HEK293 (cell line): ENCODE results near the gene MTFMT.

Experiments
- CTCF ChIA-PET: fragments of 350-600 bp; formaldehyde crosslinking; extraction: SDS; loops from one replicate; lab custom pipeline; 2021; ENCODE audit warnings: antibody characterized with exemption; lab: Yijun Ruan, JAX
- POLR2A ChIA-PET: fragments of 300-600 bp; formaldehyde crosslinking; extraction: SDS; loops from one replicate; lab custom pipeline; 2020; ENCODE audit warnings: antibody characterized with exemption, inconsistent platforms; lab: Yijun Ruan, JAX
- H3K27ac ChIP-seq: fragments of 200-500 bp; sonication (Bioruptor generic); 2 replicates; pipeline ENCODE4 v1.5.1; 2014; ENCODE audit warnings: low read depth, low read length, control low read depth, inconsistent platforms; ENCODE audit errors: extremely low read depth
- H3K36me3 ChIP-seq, 2 experiments: fragments of 200-500 bp in 1 of 2; sonication (Bioruptor generic) in 1 of 2; 1 replicate in 1 of 2; 2 replicates in 1 of 2; pipeline ENCODE4 v1.5.1; 2014 to 2017; ENCODE audit warnings: inconsistent platforms in 2 of 2, low read length in 2 of 2; ENCODE audit not compliant: control insufficient read depth in 2 of 2, insufficient read depth in 1 of 2
- H3K4me1 ChIP-seq: fragments of 200-500 bp; sonication (Bioruptor generic); 2 replicates; pipeline ENCODE4 v1.5.1; 2014; ENCODE audit warnings: mild to moderate bottlenecking, low read length, inconsistent platforms; ENCODE audit not compliant: control insufficient read depth, insufficient read depth
- H3K4me3 ChIP-seq: 2 replicates; pipeline ENCODE4 v1.5.1; 2011; ENCODE audit warnings: low read depth, mild to moderate bottlenecking, control low read depth, low read length, moderate library complexity
- H3K9me3 ChIP-seq: fragments of 200-500 bp; sonication (Bioruptor generic); 2 replicates; pipeline ENCODE4 v1.5.1; 2014; ENCODE audit warnings: low read depth, low read length, inconsistent platforms; ENCODE audit not compliant: control insufficient read depth, insufficient read depth
- ELK4 ChIP-seq: IDR thresholded peaks from 2 replicates; pipeline ENCODE4 v1.6.1; 2011; ENCODE audit warnings: mild to moderate bottlenecking, low read depth, low read length, borderline replicate concordance
- MEIS1 ChIP-seq: sonication (generic); formaldehyde crosslinking; IDR thresholded peaks from 2 replicates; pipeline ENCODE4 v1.8.1; 2022; ENCODE audit warnings: missing genetic modification reagents, mild to moderate bottlenecking, borderline replicate concordance
- PRDM1 ChIP-seq: fragments of 450-650 bp; formaldehyde crosslinking; IDR thresholded peaks from 2 replicates; pipeline ENCODE4; 2016; ENCODE audit warnings: missing biosample characterization, missing genetic modification characterization
- SCRT1 ChIP-seq: fragments of 450-650 bp; formaldehyde crosslinking; IDR thresholded peaks from 2 replicates; pipeline ENCODE4 v1.5.1; 2016; ENCODE audit warnings: missing biosample characterization, missing genetic modification characterization, borderline replicate concordance
- SP7 ChIP-seq: fragments of 450-650 bp; formaldehyde crosslinking; IDR thresholded peaks from 2 replicates; pipeline ENCODE4 v1.5.1; 2016; ENCODE audit warnings: missing biosample characterization, missing genetic modification characterization
- ZBTB1 ChIP-seq: fragments of 450-650 bp; formaldehyde crosslinking; IDR thresholded peaks from 2 replicates; pipeline ENCODE4 v1.5.1; 2016; ENCODE audit warnings: missing biosample characterization, missing genetic modification characterization
- ZBTB20 ChIP-seq: fragments of 450-650 bp; formaldehyde crosslinking; IDR thresholded peaks from 2 replicates; pipeline ENCODE4 v1.5.1; 2016; ENCODE audit warnings: missing biosample characterization, missing genetic modification characterization
- ZBTB48 ChIP-seq: fragments of 450-650 bp; formaldehyde crosslinking; IDR thresholded peaks from 2 replicates; pipeline ENCODE4 v1.5.1; 2016; ENCODE audit warnings: missing biosample characterization, missing genetic modification characterization
- ZFP37 ChIP-seq: fragments of 450-650 bp; formaldehyde crosslinking; IDR thresholded peaks from 2 replicates; pipeline ENCODE4 v1.5.1; 2016; ENCODE audit warnings: missing biosample characterization, missing genetic modification characterization
- ZFP69B ChIP-seq: fragments of 450-650 bp; formaldehyde crosslinking; IDR thresholded peaks from 2 replicates; pipeline ENCODE4 v1.5.1; 2016; ENCODE audit warnings: missing biosample characterization, missing genetic modification characterization
- ZNF184 ChIP-seq: fragments of 450-650 bp; IDR thresholded peaks from 2 replicates; pipeline ENCODE4 v1.5.1; 2018; ENCODE audit warnings: missing biosample characterization, mild to moderate bottlenecking, missing genetic modification characterization
- ZNF19 ChIP-seq: fragments of 450-650 bp; formaldehyde crosslinking; IDR thresholded peaks from 2 replicates; pipeline ENCODE4; 2016; ENCODE audit warnings: missing biosample characterization, missing genetic modification characterization, low read depth
- ZNF239 ChIP-seq: fragments of 450-650 bp; formaldehyde crosslinking; IDR thresholded peaks from 2 replicates; pipeline ENCODE4 v1.5.1; 2016; ENCODE audit warnings: missing biosample characterization, missing genetic modification characterization
- ZNF266 ChIP-seq: fragments of 450-650 bp; formaldehyde crosslinking; IDR thresholded peaks from 2 replicates; pipeline ENCODE4 v1.5.1; 2016; ENCODE audit warnings: missing biosample characterization, missing genetic modification characterization, low read depth
- ZNF394 ChIP-seq: fragments of 450-650 bp; formaldehyde crosslinking; IDR thresholded peaks from 2 replicates; pipeline ENCODE4 v1.5.1; 2016; ENCODE audit warnings: missing biosample characterization, missing genetic modification characterization, mild to moderate bottlenecking, moderate library complexity, borderline replicate concordance
- ZNF398 ChIP-seq: fragments of 450-650 bp; formaldehyde crosslinking; IDR thresholded peaks from 2 replicates; pipeline ENCODE4 v1.5.1; 2017; ENCODE audit warnings: missing biosample characterization, missing genetic modification characterization
- ZNF518A ChIP-seq: fragments of 450-650 bp; formaldehyde crosslinking; conservative IDR thresholded peaks from 2 replicates; pipeline ENCODE4 v1.5.1; 2016; ENCODE audit warnings: low read depth, missing biosample characterization, missing genetic modification characterization
- ZNF555 ChIP-seq: fragments of 450-650 bp; formaldehyde crosslinking; conservative IDR thresholded peaks from 2 replicates; pipeline ENCODE4 v1.5.1; 2017; ENCODE audit warnings: missing biosample characterization, mild to moderate bottlenecking, missing genetic modification characterization, inconsistent platforms
- ZNF610 ChIP-seq: fragments of 450-650 bp; formaldehyde crosslinking; IDR thresholded peaks from 2 replicates; pipeline ENCODE4 v1.5.1; 2016; ENCODE audit warnings: missing biosample characterization, missing genetic modification characterization, borderline replicate concordance
- ZNF626 ChIP-seq: fragments of 450-650 bp; sonication (Bioruptor Pico); formaldehyde crosslinking; IDR thresholded peaks from 2 replicates; pipeline ENCODE4 v1.5.1; 2018; ENCODE audit warnings: missing biosample characterization, missing genetic modification characterization, inconsistent platforms
- ZNF639 ChIP-seq: fragments of 450-650 bp; formaldehyde crosslinking; IDR thresholded peaks from 2 replicates; pipeline ENCODE4 v1.5.1; 2016; ENCODE audit warnings: missing biosample characterization, missing genetic modification characterization
- ZNF654 ChIP-seq: fragments of 450-650 bp; formaldehyde crosslinking; IDR thresholded peaks from 2 replicates; pipeline ENCODE4 v1.5.1; 2016; ENCODE audit warnings: low read depth, missing biosample characterization, missing genetic modification characterization
- ZSCAN23 ChIP-seq: fragments of 450-650 bp; formaldehyde crosslinking; IDR thresholded peaks from 2 replicates; pipeline ENCODE4 v1.5.1; 2016; ENCODE audit warnings: missing biosample characterization, missing genetic modification characterization

MTFMT gene

GRCh38 chr15:65038428-65038827 lies 9.0 kb upstream of the MTFMT start:
- Histone ChIP-seq H3K4me3 (no peak overlapping the region), H3K27ac (no peak overlapping the region), H3K9me3 (no peaks in the 10 kb centered on the region), H3K4me1 (no peaks in the 10 kb centered on the region), H3K36me3 (no peaks in the 10 kb centered on the region)
- ChIA-PET CTCF (interaction anchor here (1.4 to 2.0 kb wide), 2 partner anchors 16 to 63 kb away, joined by 5 to 8 read pairs; no protein-coding TSS in a partner anchor), POLR2A (no interaction called here)
- no peak for TF ChIP-seq ZNF19
- no peak for TF ChIP-seq MEIS1 (CRISPR knock-in tag)
- no peak for TF ChIP-seq ZBTB1
- TF ChIP-seq ELK4, result no peak
- no peak for TF ChIP-seq ZNF398 (tag by site-specific recombination)
- TF ChIP-seq ZSCAN23, result no peak
- no peak for TF ChIP-seq ZNF266 (tag by site-specific recombination)
- TF ChIP-seq PRDM1 (tag by site-specific recombination), result no peak
- no peak for TF ChIP-seq ZNF555 (tag by site-specific recombination)

- Histone ChIP-seq H3K27ac (no peak overlapping the region), H3K4me1 (no peaks in the 10 kb centered on the region), H3K36me3 (no peaks in the 10 kb centered on the region), H3K4me3 (no peak overlapping the region), H3K9me3 (no peaks in the 10 kb centered on the region)
- TF ChIP-seq ZNF184 (tag by site-specific recombination) (no peak), ZNF654 (tag by site-specific recombination) (no peak), ZNF518A (tag by site-specific recombination) (no peak), ZNF239 (tag by site-specific recombination) (no peak), ZFP37 (tag by site-specific recombination) (no peak), ZNF610 (tag by site-specific recombination) (no peak), ZNF266 (tag by site-specific recombination) (no peak), ZNF639 (no peak), ZFP69B (tag by site-specific recombination) (no peak), ZNF626 (no peak), ZBTB20 (tag by site-specific recombination) (no peak), ZBTB48 (tag by site-specific recombination) (no peak), SCRT1 (tag by site-specific recombination) (no peak), ZNF394 (tag by site-specific recombination) (no peak), SP7 (tag by site-specific recombination) (no peak)
- ChIA-PET CTCF (no interaction called here), POLR2A (no interaction called here)
These were observed 7.9 kb upstream of the MTFMT start for GRCh38 chr15:65037309-65037708.
